Spleen (tissue), 7 donors: ENCODE measurements around the gene ADAM19.

Experiments used
- POLR2AphosphoS5 ChIP-seq, 3 donors: sonication (generic); formaldehyde crosslinking; IDR thresholded peaks; one replicate each; pipeline ENCODE4 v1.5.1; 2017; ENCODE audit warnings: antibody characterized with exemption in 3 of 3
- TF ChIP-seq, protein P1 (sequence below), 11 experiments: fragments of 200-600 bp in 7 of 11; fragments of 450-650 bp in 4 of 11; sonication (generic) in 4 of 11; IDR thresholded peaks in 8 of 11; conservative IDR thresholded peaks in 3 of 11; 1 replicate in 7 of 11; 2 replicates in 4 of 11; pipeline versions ENCODE4 v1.4.0 to v1.8.0; 2016 to 2021; ENCODE audit warnings: antibody characterized with exemption in 11 of 11, inconsistent platforms in 4 of 11, mild to moderate bottlenecking in 1 of 11
- donor health status: DM: no; HTN: no; CAD: no; lungs with moderate emphysema.
- donor health status: DM: no; HTN: no; CAD: no.
- donor health status: DM: no; HTN: no; CAD: no.

DNA sequence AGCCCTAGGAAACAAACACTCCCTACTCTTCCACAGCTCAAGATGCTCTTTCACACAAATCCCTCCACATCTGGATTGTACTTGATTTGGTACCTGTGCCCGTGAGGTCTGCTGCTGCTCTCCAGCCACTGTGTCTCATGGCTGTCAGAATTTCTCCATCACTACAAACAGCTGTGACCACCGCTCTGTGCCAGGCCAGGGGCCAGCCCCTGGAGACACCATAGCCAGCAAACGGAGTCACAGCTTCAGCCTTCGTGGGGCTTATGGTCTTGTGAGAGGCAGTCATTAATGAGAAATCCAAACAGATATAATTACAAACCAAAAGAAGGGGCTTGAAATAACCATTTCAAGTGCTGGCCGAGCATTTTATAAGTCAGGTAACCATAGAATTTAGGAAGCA, 43.6 kb downstream of the ADAM19 start:
- TF ChIP-seq, protein P1, sequence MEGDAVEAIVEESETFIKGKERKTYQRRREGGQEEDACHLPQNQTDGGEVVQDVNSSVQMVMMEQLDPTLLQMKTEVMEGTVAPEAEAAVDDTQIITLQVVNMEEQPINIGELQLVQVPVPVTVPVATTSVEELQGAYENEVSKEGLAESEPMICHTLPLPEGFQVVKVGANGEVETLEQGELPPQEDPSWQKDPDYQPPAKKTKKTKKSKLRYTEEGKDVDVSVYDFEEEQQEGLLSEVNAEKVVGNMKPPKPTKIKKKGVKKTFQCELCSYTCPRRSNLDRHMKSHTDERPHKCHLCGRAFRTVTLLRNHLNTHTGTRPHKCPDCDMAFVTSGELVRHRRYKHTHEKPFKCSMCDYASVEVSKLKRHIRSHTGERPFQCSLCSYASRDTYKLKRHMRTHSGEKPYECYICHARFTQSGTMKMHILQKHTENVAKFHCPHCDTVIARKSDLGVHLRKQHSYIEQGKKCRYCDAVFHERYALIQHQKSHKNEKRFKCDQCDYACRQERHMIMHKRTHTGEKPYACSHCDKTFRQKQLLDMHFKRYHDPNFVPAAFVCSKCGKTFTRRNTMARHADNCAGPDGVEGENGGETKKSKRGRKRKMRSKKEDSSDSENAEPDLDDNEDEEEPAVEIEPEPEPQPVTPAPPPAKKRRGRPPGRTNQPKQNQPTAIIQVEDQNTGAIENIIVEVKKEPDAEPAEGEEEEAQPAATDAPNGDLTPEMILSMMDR (IDR thresholded peaks at IDR 0.05 in 8 of 11, conservative IDR thresholded peaks at IDR 0.05 in 3 of 11): no peak
- TF ChIP-seq POLR2AphosphoS5 (IDR thresholded peaks at IDR 0.05): no peak
